ENCODE results near the gene DDAH1. TPM values are rescaled to one million over a fixed set of nuclear protein-coding genes. Genes with fewer than 3 reads are reported as not detected.

Gene DDAH1
- total and polyA plus RNA-seq, 2 of the 8 experiments (the other 6 are each of a cell fraction or from before 2014, with no cell fraction given), result 22.8 to 54.5 TPM

DNA sequence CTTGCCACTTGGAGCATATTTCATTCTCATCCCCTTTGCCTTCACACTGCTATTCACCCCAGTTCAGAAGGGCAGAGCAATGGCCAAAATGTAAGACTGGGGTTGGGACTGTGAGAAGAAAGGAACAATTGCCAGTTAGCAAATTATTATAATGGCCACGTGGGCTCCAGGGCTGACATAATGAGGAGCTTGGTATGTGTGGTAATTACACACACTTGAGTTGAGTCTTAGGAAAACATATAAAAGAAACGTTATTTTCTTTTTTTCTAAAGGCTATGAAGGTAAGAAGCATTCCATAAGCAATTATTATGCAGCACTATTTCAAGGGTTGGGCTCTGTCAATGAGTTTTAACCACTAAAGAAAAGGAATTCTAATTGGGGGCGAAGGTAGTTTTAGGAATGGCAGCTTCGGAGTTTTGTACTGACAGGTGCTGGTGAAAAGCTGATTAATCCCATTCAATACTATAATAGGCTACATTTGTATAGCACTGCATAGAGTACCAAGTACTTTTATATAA is 156.1 kb downstream of the DDAH1 start:
- no peaks in the 10 kb centered on the region for H3K79me2 ChIP-seq (ENCODE audit: control insufficient read depth in 1 of 2, insufficient read depth in 2 of 2, low read length in 2 of 2)
- CTCF ChIA-PET (ENCODE audit: partially characterized antibody), result interaction anchor here (0.6 to 2.8 kb wide), 54 partner anchors 8 to 1704 kb away, joined by 3 to 25 read pairs (median 4); partner anchors contain the start of genes BCL10, C1orf52, DDAH1 and ZNHIT6
- H2BK15ac ChIP-seq (ENCODE audit: low read length), result no peak overlapping the region
- no peaks in the 10 kb centered on the region for H3K9me3 ChIP-seq (ENCODE audit: insufficient read depth in 2 of 2, low read depth in 1 of 2, low read length in 1 of 2)
- POLR2A ChIA-PET (ENCODE audit: partially characterized antibody), result interaction anchor here (1.2 to 2.2 kb wide), 4 partner anchors 32 to 275 kb away, joined by 3 to 19 read pairs (median 4); partner anchors contain the start of gene CCN1
- H2BK120ac ChIP-seq (replicated peaks; ENCODE audit: low read depth, low read length), result no peak overlapping the region
- H3K79me1 ChIP-seq (ENCODE audit: low read depth, low read length), result no peaks in the 10 kb centered on the region; the same call in 1 of the 2 replicates
- H4K91ac ChIP-seq (replicated peaks; ENCODE audit: insufficient read length, low read length), result no peak overlapping the region
- no peak overlapping the region for H3K4ac ChIP-seq (replicated peaks; ENCODE audit: insufficient read length, low read depth, low read length)
- H3K27ac ChIP-seq (ENCODE audit: low read depth, low read length), result no peak overlapping the region
- H3K23me2 ChIP-seq (ENCODE audit: low read depth, low read length), result no peaks in the 10 kb centered on the region
- H2AK5ac ChIP-seq (ENCODE audit: low read depth, low read length), result 0 out of 2 replicates have a peak overlapping the region, but pooled peaks have one; percentile 18
- H3K4me3 ChIP-seq (ENCODE audit: extremely low read depth in 1 of 4, insufficient read depth in 2 of 4, low read depth in 3 of 4, low read length in 4 of 4), result no peak overlapping the region
- peak overlapping the region; percentile 1 to 32; a peak in 2 of 4 replicates for H3K4me2 ChIP-seq (ENCODE audit: insufficient read depth in 1 of 2, low read depth in 2 of 2, low read length in 2 of 2)
- H3K56ac ChIP-seq (replicated peaks; ENCODE audit: insufficient read length, low read depth, low read length), result no peak overlapping the region
- DNase-seq (ENCODE audit: low read depth in 1 of 2, low spot score in 2 of 2) (no peak), FAIRE-seq (no peak)
- H2AFZ ChIP-seq (ENCODE audit: low read length), result no peak overlapping the region
- H3K9ac ChIP-seq (replicated peaks in 1 of 4; ENCODE audit: extremely low read depth in 1 of 4, low read depth in 3 of 4, low read length in 3 of 4), result no peak overlapping the region
- no peaks in the 10 kb centered on the region for H4K20me1 ChIP-seq (replicated peaks in 1 of 2; ENCODE audit: control insufficient read depth in 1 of 2, insufficient read depth in 2 of 2, low read length in 2 of 2)
- WGBS, 2 experiments (ENCODE audit: extremely low coverage in 1 of 2, insufficient coverage in 1 of 2, insufficient read length in 1 of 2, insufficient replicate concordance in 2 of 2, low coverage in 1 of 2, low lambda C conversion rate in 2 of 2, missing lambda C conversion rate in 1 of 2), result 73% methylated on average over 4 of the region's 4 CpGs; no CpG with 5 or more reads in 1 of the 2 experiments
- peaks cover 2 to 6% (median 3%) of the 10 kb centered on the region in 4 experiments; a peak in 4 of 7 replicates for H3K4me1 ChIP-seq (replicated peaks in 1 of 4; ENCODE audit: control insufficient read depth in 3 of 4, insufficient read depth in 4 of 4, low read length in 3 of 4)
- H3K23ac ChIP-seq (ENCODE audit: insufficient read length), result no peak overlapping the region
- H2BK5ac ChIP-seq (ENCODE audit: low read depth, low read length), result peak overlapping the region; percentile 22; the same call in 1 of the 2 replicates
- H4K5ac ChIP-seq (ENCODE audit: insufficient read length, low read depth, low read length), result no peak overlapping the region
- H2BK12ac ChIP-seq (ENCODE audit: low read depth, low read length), result peak overlapping the region; percentile 52; the same call in 1 of the 2 replicates
- H3K14ac ChIP-seq (ENCODE audit: insufficient read length), result no peak overlapping the region
- no peaks in the 10 kb centered on the region for H3K36me3 ChIP-seq (ENCODE audit: control insufficient read depth in 2 of 4, insufficient read depth in 4 of 4, low read length in 3 of 4)
- H3K27me3 ChIP-seq (replicated peaks in 1 of 4; ENCODE audit: control insufficient read depth in 3 of 4, extremely low read depth in 1 of 4, insufficient read depth in 3 of 4, low read length in 3 of 4), result no peaks in the 10 kb centered on the region
- TF ChIP-seq BRCA1 (IDR thresholded peaks at IDR 0.05; ENCODE audit: low read depth, low read length) (no peak), NRF1 (IDR thresholded peaks at IDR 0.05; ENCODE audit: low read depth, low read length) (no peak)
- peak overlapping the region; percentile 38; the same call in 1 of the 2 replicates for H2BK20ac ChIP-seq (ENCODE audit: low read length)
- no peak overlapping the region for H4K8ac ChIP-seq (ENCODE audit: extremely low read depth, insufficient read depth, low read length)
- peak overlapping the region; percentile 41; the same call in 1 of the 2 replicates for H3K18ac ChIP-seq (ENCODE audit: extremely low read depth, low read length)
